Heart left ventricle (tissue), 13 donors: ENCODE results near the gene SEMA6A.

ENCODE experiments used
- POLR2A ChIP-seq, 2 donors: fragments of 450-650 bp; IDR thresholded peaks; one replicate each; pipeline ENCODE4 v1.6.1; 2017; ENCODE audit warnings: antibody characterized with exemption in 2 of 2, mild to moderate bottlenecking in 2 of 2, moderate library complexity in 2 of 2
- TF ChIP-seq, protein P1 (sequence below), 12 donors: fragments of 200-600 bp; sonication (generic) in 4 of 12; IDR thresholded peaks; one replicate each; pipeline versions ENCODE4 v1.5.0 to v1.8.0; 2018 to 2022; ENCODE audit warnings: antibody characterized with exemption in 12 of 12, mild to moderate bottlenecking in 5 of 12
- donor health status: ischemic (EF 13 %, LVEDD 7.1; RV severe dilation, severe dysfunction).
- donor health status: DM: no; HTN: yes; CAD: no.
- donor health status: DM: no; HTN: no; CAD: no.
- donor health status: ischemic (EF 25% LVEDD 6.9; RV normal size, moderate dysfunction).
- donor health status: ischemic (EF 25% LVEDD 5.7; RV mildly dilated, moderate dysfunction).
- donor health status: ischemic (EF 35%, LVEDD 5.7; RV mildly dilated, moderate dysfunction).
- donor health status: nonischemic (EF 11% LVEDD 7.7; RV severe dilation, severe dysfunction).
- donor health status: DM: yes; HTN: yes; CAD: no.
- donor health status: PGD.
- donor health status: ischemic (EF 29% LVEDD 5.4; RV normal size, mild dysfunction).
- donor health status: nonischemic (EF 23%, LVEDD 6.1; RV moderate dilation, normal function).

DNA sequence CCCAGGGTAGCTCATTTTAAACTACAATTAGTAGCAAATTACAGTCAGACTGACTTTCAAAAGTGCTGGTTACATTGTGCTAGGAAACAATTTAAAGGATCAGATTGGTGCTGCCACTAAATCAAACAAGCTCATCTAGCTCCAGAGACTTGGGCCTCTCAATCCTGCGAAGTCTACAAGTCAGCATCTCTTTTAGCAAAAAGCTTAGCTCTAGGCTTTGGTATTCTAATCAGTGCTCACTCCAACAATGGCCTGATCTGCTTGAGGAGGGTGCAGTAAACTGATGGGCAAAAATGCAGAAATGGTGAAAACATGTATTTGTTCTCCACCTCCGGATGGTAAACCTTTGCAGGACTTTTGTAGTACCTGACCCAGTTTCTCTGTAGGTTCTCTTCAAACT is 47.0 kb upstream of the SEMA6A start:
- TF ChIP-seq, protein P1, sequence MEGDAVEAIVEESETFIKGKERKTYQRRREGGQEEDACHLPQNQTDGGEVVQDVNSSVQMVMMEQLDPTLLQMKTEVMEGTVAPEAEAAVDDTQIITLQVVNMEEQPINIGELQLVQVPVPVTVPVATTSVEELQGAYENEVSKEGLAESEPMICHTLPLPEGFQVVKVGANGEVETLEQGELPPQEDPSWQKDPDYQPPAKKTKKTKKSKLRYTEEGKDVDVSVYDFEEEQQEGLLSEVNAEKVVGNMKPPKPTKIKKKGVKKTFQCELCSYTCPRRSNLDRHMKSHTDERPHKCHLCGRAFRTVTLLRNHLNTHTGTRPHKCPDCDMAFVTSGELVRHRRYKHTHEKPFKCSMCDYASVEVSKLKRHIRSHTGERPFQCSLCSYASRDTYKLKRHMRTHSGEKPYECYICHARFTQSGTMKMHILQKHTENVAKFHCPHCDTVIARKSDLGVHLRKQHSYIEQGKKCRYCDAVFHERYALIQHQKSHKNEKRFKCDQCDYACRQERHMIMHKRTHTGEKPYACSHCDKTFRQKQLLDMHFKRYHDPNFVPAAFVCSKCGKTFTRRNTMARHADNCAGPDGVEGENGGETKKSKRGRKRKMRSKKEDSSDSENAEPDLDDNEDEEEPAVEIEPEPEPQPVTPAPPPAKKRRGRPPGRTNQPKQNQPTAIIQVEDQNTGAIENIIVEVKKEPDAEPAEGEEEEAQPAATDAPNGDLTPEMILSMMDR (IDR thresholded peaks at IDR 0.05), result no peak
- no peak for TF ChIP-seq POLR2A (IDR thresholded peaks at IDR 0.05)
